Measurements from ENCODE around the gene CREG1.
A peak's percentile ranks its signal among the peaks of the same experiment; 100 is the strongest.

CREG1 gene

GRCh38 chr1:167553136-167554027, at the start of gene CREG1:
TSS of gene CREG1 (minus strand) at chr1:167553762.
- DNase-seq (ENCODE audit: extremely low spot score), result peak; percentile 95
- no peak for TF ChIP-seq CTCF (IDR thresholded peaks at IDR 0.05; ENCODE audit: control extremely low read depth, extremely low read depth, low read depth, missing control alignments)
- CTCF ChIA-PET, result interaction anchor here (0.7 to 6.9 kb wide), 17 partner anchors 12 to 489 kb away, joined by 3 to 87 read pairs (median 5); partner anchors contain the start of gene POU2F1
- POLR2A ChIA-PET, result interaction anchor here (0.6 to 1.4 kb wide), 5 partner anchors 63 to 333 kb away, joined by 3 to 5 read pairs (median 3); partner anchors contain the start of gene POU2F1

GRCh38 chr1:167602840-167603239, 49.3 kb upstream of the CREG1 start:
- DNase-seq (ENCODE audit: extremely low spot score), result no peak
- TF ChIP-seq CTCF (IDR thresholded peaks at IDR 0.05; ENCODE audit: control extremely low read depth, extremely low read depth, low read depth, missing control alignments), result no peak
- ChIA-PET CTCF (interaction anchor here (0.8 to 6.7 kb wide), 5 partner anchors 11 to 84 kb away, joined by 3 to 102 read pairs (median 34); no protein-coding TSS in a partner anchor), POLR2A (no interaction called here)

DNA sequence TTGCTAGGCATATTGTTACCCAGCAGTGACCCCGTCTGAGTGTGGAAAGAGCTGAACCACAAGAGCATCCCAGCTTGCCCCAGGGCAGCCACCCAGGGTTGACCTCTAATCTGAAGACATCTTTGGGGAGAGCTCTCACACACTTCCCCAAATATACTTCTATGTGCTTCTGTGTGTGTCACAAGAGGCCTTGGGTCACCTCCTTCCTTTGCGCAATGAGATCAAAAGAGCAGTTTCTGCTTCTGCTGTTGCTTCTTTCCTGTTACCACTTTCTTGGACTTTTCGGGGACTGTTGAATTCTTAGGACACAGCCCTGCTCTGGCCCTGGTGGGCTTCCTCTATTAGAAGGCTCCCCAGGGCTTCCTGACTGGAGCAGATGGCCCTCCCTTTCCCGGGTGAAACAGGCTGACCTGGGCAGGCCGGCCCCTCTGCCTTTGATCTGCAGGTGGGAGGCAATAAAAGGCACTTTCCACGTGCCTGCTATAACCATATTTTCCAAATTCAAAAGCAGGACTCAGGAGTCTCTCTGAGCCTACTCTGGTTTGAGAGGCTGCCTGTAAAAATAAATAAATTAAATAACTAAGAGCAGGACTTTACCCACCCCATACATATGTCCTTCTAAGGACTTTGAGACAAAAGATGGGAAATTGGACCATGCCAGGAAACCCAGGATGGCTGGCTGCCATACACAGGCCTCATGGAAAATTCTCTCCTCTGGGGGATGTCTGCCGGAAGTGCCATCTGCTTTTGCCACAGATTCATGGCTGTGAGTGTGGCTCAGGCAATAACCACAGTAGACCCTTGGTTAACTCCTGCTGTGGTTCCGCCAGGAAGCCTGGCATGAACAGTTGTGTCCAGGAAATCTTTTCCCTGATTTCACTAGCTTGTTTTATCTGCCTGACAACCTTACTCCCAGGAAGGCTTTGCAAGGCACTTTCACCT, 48.2 kb upstream of the CREG1 start:
- peak; percentile 61 for DNase-seq (ENCODE audit: extremely low spot score)
- no peak for TF ChIP-seq CTCF (IDR thresholded peaks at IDR 0.05; ENCODE audit: control extremely low read depth, extremely low read depth, low read depth, missing control alignments)
- ChIA-PET CTCF (interaction anchor here (0.9 to 6.7 kb wide), 21 partner anchors 8 to 481 kb away, joined by 3 to 102 read pairs (median 7); no protein-coding TSS in a partner anchor), POLR2A (no interaction called here)

DNA sequence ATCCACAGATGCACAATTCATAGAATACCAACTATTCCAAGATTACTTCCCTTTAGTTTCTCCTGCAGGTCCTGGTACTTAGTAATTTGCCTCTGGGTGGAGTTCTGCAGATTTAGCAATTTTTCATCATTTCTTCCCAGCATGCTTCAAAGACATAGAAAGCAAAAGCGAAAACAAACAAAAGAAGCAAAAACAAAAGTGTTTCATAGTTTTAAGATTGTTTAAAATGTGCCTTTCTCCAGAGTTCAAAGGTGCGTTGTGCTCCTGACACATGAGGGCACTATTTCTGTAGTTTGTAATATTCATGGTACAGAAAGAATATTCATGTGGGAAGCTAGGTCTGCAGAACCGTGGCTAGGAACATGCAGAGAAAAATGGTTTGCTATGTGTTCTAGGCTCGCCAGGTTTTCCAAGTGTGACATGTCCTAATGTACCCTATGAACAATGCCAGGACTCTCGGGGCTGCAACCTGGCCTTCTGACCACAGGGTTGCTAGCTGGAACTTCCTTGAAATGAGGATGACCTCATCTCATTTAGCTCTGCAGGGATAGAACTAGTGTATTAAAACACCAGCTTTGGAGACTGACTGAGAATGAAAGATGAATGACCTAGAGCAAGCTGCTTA, 46.5 kb upstream of the CREG1 start:
- peak; percentile 74 for TF ChIP-seq CTCF (IDR thresholded peaks at IDR 0.05; ENCODE audit: control extremely low read depth, extremely low read depth, low read depth, missing control alignments)
- ChIA-PET POLR2A (interaction anchor here (1.2 kb wide), 1 partner anchor 28 kb away, joined by 3 read pairs; no protein-coding TSS in a partner anchor), CTCF (interaction anchor here (0.7 to 6.7 kb wide), 36 partner anchors 10 to 200 kb away, joined by 3 to 102 read pairs (median 5); no protein-coding TSS in a partner anchor)
- peak; percentile 65 for DNase-seq (ENCODE audit: extremely low spot score)

- no peak for DNase-seq (ENCODE audit: extremely low spot score)
- ChIA-PET CTCF (interaction anchor here (0.8 to 3.1 kb wide), 5 partner anchors 10 to 536 kb away, joined by 3 to 16 read pairs (median 4); no protein-coding TSS in a partner anchor), POLR2A (no interaction called here)
- no peak for TF ChIP-seq CTCF (IDR thresholded peaks at IDR 0.05; ENCODE audit: control extremely low read depth, extremely low read depth, low read depth, missing control alignments)
Observed at GRCh38 chr1:167594822-167595221, 41.3 kb upstream of the CREG1 start.

All from GM10248 (cell line).